HepG2 (cell line): Measurements from ENCODE around the gene ATP8A2. TPM values are rescaled to one million over a fixed set of nuclear protein-coding genes. Genes with fewer than 3 reads are reported as not detected.

Experiments
- ATAC-seq: fragments of 200-7000 bp; cut with Tn5 transposase; 3 replicates; pipeline ENCODE4 v1.9.1; 2020; ENCODE audit warnings: mild to moderate bottlenecking, moderate library complexity
- BruUV-seq: library from RNA; stranded (reverse); fragments of 400-500 nt; replicated peaks from 2 replicates; lab custom pipeline; 2021; lab: Mats Ljungman, UMichigan
- CTCF ChIA-PET: fragments of 300-600 bp; formaldehyde crosslinking; extraction: SDS; loops from one replicate; lab custom pipeline; 2021; ENCODE audit warnings: low total read pairs, inconsistent platforms, low intra/inter-chr PET ratio; lab: Yijun Ruan, JAX
- POLR2A ChIA-PET: fragments of 350-600 bp; sonication (Branson Sonifier 250); formaldehyde crosslinking; loops from one replicate; lab custom pipeline; 2020; ENCODE audit warnings: antibody characterized with exemption, inconsistent platforms; lab: Yijun Ruan, JAX
- DNase-seq: peaks from one replicate; pipeline ENCODE4 v3.0.0-alpha.2; 2015; ENCODE audit warnings: low spot score
- FAIRE-seq: peaks from 3 replicates; lab custom pipeline; 2011; peaks lifted over from hg19 to GRCh38; lab: Jason Lieb, UNC
- H2AFZ ChIP-seq: one replicate; pipeline ENCODE4 v1.6.1; 2011; ENCODE audit warnings: low read length, inconsistent platforms
- H3K27ac ChIP-seq: fragments of 300-600 bp; 3 replicates; pipeline ENCODE4 v1.8.0; 2011; ENCODE audit warnings: mixed run types, mild to moderate bottlenecking, mixed read lengths, low read length, inconsistent platforms; ENCODE audit not compliant: insufficient read depth; ENCODE audit errors: extremely low read length
- H3K27me3 ChIP-seq, 2 experiments: fragments of 200-600 bp in 1 of 2; 2 replicates in 1 of 2; 3 replicates in 1 of 2; pipeline versions ENCODE4 v1.6.0 to v1.8.0; 2011; ENCODE audit warnings: low read length in 2 of 2, mild to moderate bottlenecking in 2 of 2, moderate library complexity in 2 of 2, inconsistent platforms in 1 of 2; ENCODE audit not compliant: insufficient read depth in 2 of 2, control insufficient read depth in 1 of 2
- H3K36me3 ChIP-seq, 2 experiments: fragments of 200-600 bp in 1 of 2; replicated peaks in 1 of 2; 2 replicates in 1 of 2; 3 replicates in 1 of 2; pipeline versions ENCODE4 v1.5.1 to v1.8.0; 2011; ENCODE audit warnings: low read length in 2 of 2, inconsistent platforms in 1 of 2; ENCODE audit not compliant: insufficient read depth in 2 of 2, control insufficient read depth in 1 of 2
- H3K4me1 ChIP-seq: 2 replicates; pipeline ENCODE4 v1.5.1; 2012; ENCODE audit warnings: low read length, inconsistent platforms; ENCODE audit not compliant: insufficient read depth
- H3K4me2 ChIP-seq: 2 replicates; pipeline ENCODE4 v1.6.0; 2011; ENCODE audit warnings: low read depth, low read length, inconsistent platforms
- H3K4me3 ChIP-seq, 3 experiments: fragments of 200-600 bp in 1 of 3; sonication (generic), shearing (Covaris generic) in 1 of 3; replicated peaks in 1 of 3; 2 replicates each; pipeline ENCODE4 v1.5.1; 2011 to 2016; ENCODE audit warnings: low read length in 3 of 3, inconsistent platforms in 2 of 3, low read depth in 2 of 3, mild to moderate bottlenecking in 2 of 3, control low read depth in 1 of 3, mixed read lengths in 1 of 3; ENCODE audit not compliant: insufficient read depth in 1 of 3
- H3K79me2 ChIP-seq: one replicate; pipeline ENCODE4 v1.6.1; 2011; ENCODE audit warnings: low read length, inconsistent platforms; ENCODE audit not compliant: insufficient read depth
- H3K9ac ChIP-seq: 2 replicates; pipeline ENCODE4 v1.6.0; 2011; ENCODE audit warnings: mild to moderate bottlenecking, low read depth, low read length, inconsistent platforms; ENCODE audit not compliant: insufficient read depth
- H3K9me3 ChIP-seq: 2 replicates; pipeline ENCODE4 v1.5.1; 2012; ENCODE audit warnings: mild to moderate bottlenecking, low read length
- H4K20me1 ChIP-seq: 2 replicates; pipeline ENCODE4 v1.6.0; 2011; ENCODE audit warnings: inconsistent platforms, mild to moderate bottlenecking, low read length, moderate library complexity; ENCODE audit not compliant: insufficient read depth
- JUNB ChIP-seq: sonication (generic); formaldehyde crosslinking; IDR thresholded peaks from 2 replicates; pipeline ENCODE4 v1.8.0; 2022; ENCODE audit warnings: missing genetic modification reagents, mild to moderate bottlenecking, borderline replicate concordance
- NFE2L1 ChIP-seq: sonication (generic); formaldehyde crosslinking; IDR thresholded peaks from 2 replicates; pipeline ENCODE4 v1.4.0; 2020; ENCODE audit warnings: missing genetic modification reagents, mild to moderate bottlenecking, borderline replicate concordance
- NRL ChIP-seq: sonication (generic); formaldehyde crosslinking; IDR thresholded peaks from 2 replicates; pipeline ENCODE4 v1.5.0; 2020; ENCODE audit warnings: missing genetic modification reagents, mild to moderate bottlenecking, moderate library complexity, borderline replicate concordance
- XRCC5 ChIP-seq: fragments of 200-400 bp; formaldehyde crosslinking; optimal IDR thresholded peaks from 2 replicates; pipeline ENCODE3; 2017; ENCODE audit warnings: mild to moderate bottlenecking, low read length
- ZFYVE20 ChIP-seq: sonication (generic); formaldehyde crosslinking; IDR thresholded peaks from 2 replicates; pipeline ENCODE4 v1.8.0; 2023; ENCODE audit warnings: low read depth, mild to moderate bottlenecking, moderate library complexity, missing genetic modification reagents, borderline replicate concordance
- WGBS: methylation state at CpG from one replicate; pipeline ENCODE4 v1.1.6; 2017; ENCODE audit warnings: low lambda C conversion rate; 5-methylcytosine and 5-hydroxymethylcytosine counted together
- in situ Hi-C: cut with HindIII; loops from 2 replicates; pipeline ENCODE4 v1.10.0; 2017; ENCODE audit warnings: low pct_unique_long_range_greater_than_20kb; ENCODE audit not compliant: extremely low pct_ligation_motif_present
- intact Hi-C: fragments of 100-400 bp; cut with micrococcal nuclease; formaldehyde crosslinking; loops from one replicate; pipeline ENCODE4 v1.10.0; 2022; ENCODE audit not compliant: unreplicated experiment
- polyA plus RNA-seq, 8 experiments: library from polyadenylated mRNA; depleted of rRNA in 3 of 8; stranded (reverse) in 7 of 8; unstranded in 1 of 8; fragments of >200 nt; fragmentation: Illumina TruSeq in 4 of 8; extraction: Trizol in 4 of 8; gene quantifications; 2 replicates each; pipeline versions ENCODE4 v1.2.1 to v1.2.3, GENCODE V29; 2011 to 2016; ENCODE audit warnings: low read depth in 4 of 8, missing spikeins in 1 of 8, mixed read lengths in 1 of 8; ENCODE audit not compliant: insufficient read depth in 1 of 8
- total RNA-seq, 5 experiments: library from RNA; depleted of rRNA; stranded (reverse); fragments of >200 nt; fragmentation: Illumina TruSeq; extraction: Trizol; gene quantifications; 2 replicates each; pipeline ENCODE4 v1.2.3, GENCODE V29; 2016; ENCODE audit warnings: low read depth in 1 of 5
- TF ChIP-seq, protein P1 (sequence below): sonication (generic); formaldehyde crosslinking; IDR thresholded peaks from 2 replicates; pipeline ENCODE4 v1.4.0; 2020; ENCODE audit warnings: missing genetic modification reagents; ENCODE audit errors: not compliant biosample characterization
- TF ChIP-seq, protein P2 (sequence below): sonication (generic); formaldehyde crosslinking; IDR thresholded peaks from 2 replicates; pipeline ENCODE4 v1.9.0; 2021; ENCODE audit warnings: mild to moderate bottlenecking, missing genetic modification reagents
- TF ChIP-seq, protein P3 (sequence below): sonication (generic); formaldehyde crosslinking; IDR thresholded peaks from 2 replicates; pipeline ENCODE4 v1.5.0; 2020; ENCODE audit warnings: missing genetic modification reagents
- TF ChIP-seq, protein P4 (sequence below): sonication (generic); formaldehyde crosslinking; conservative IDR thresholded peaks from 2 replicates; pipeline ENCODE4 v1.8.1; 2023; ENCODE audit warnings: missing genetic modification reagents
- TF ChIP-seq, protein P5 (sequence below): sonication (generic); formaldehyde crosslinking; IDR thresholded peaks from 2 replicates; pipeline ENCODE4 v1.4.0; 2020; ENCODE audit warnings: mild to moderate bottlenecking, missing genetic modification reagents, borderline replicate concordance
- TF ChIP-seq, protein P6 (sequence below): IDR thresholded peaks from 2 replicates; pipeline ENCODE4 v1.6.1; 2016; ENCODE audit warnings: missing genetic modification reagents, missing compliant biosample characterization

Gene ATP8A2
- total and polyA plus RNA-seq, 2 of the 13 experiments (the other 11 are each of a cell fraction or from before 2014, with no cell fraction given): 0.09 TPM; not detected in 1

DNA sequence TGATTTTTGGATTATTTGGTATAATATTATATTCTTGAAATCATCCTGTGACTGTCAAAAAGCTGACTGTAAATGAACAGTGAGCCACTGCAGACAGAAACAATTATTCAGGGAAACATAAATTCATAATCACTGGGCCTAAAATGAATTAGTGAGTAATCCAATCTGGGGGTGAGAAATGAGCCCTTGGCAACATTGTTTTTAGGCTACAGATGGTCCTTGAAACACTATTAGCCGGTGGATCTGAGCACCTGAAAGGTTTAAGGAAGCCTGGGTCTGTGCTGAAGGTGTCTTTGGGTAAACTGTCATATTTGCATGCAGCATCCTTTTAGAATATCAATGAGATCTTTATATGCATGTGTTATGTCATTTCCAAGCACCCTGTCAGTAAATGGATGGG is 290.7 kb downstream of the ATP8A2 start:
- TF ChIP-seq, protein P1, sequence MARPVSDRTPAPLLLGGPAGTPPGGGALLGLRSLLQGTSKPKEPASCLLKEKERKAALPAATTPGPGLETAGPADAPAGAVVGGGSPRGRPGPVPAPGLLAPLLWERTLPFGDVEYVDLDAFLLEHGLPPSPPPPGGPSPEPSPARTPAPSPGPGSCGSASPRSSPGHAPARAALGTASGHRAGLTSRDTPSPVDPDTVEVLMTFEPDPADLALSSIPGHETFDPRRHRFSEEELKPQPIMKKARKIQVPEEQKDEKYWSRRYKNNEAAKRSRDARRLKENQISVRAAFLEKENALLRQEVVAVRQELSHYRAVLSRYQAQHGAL: no peak
- TF ChIP-seq XRCC5 (no peak), NFE2L1 (no peak), NRL (CRISPR knock-in tag) (no peak), ZFYVE20 (no peak), JUNB (no peak)
- TF ChIP-seq, protein P2, sequence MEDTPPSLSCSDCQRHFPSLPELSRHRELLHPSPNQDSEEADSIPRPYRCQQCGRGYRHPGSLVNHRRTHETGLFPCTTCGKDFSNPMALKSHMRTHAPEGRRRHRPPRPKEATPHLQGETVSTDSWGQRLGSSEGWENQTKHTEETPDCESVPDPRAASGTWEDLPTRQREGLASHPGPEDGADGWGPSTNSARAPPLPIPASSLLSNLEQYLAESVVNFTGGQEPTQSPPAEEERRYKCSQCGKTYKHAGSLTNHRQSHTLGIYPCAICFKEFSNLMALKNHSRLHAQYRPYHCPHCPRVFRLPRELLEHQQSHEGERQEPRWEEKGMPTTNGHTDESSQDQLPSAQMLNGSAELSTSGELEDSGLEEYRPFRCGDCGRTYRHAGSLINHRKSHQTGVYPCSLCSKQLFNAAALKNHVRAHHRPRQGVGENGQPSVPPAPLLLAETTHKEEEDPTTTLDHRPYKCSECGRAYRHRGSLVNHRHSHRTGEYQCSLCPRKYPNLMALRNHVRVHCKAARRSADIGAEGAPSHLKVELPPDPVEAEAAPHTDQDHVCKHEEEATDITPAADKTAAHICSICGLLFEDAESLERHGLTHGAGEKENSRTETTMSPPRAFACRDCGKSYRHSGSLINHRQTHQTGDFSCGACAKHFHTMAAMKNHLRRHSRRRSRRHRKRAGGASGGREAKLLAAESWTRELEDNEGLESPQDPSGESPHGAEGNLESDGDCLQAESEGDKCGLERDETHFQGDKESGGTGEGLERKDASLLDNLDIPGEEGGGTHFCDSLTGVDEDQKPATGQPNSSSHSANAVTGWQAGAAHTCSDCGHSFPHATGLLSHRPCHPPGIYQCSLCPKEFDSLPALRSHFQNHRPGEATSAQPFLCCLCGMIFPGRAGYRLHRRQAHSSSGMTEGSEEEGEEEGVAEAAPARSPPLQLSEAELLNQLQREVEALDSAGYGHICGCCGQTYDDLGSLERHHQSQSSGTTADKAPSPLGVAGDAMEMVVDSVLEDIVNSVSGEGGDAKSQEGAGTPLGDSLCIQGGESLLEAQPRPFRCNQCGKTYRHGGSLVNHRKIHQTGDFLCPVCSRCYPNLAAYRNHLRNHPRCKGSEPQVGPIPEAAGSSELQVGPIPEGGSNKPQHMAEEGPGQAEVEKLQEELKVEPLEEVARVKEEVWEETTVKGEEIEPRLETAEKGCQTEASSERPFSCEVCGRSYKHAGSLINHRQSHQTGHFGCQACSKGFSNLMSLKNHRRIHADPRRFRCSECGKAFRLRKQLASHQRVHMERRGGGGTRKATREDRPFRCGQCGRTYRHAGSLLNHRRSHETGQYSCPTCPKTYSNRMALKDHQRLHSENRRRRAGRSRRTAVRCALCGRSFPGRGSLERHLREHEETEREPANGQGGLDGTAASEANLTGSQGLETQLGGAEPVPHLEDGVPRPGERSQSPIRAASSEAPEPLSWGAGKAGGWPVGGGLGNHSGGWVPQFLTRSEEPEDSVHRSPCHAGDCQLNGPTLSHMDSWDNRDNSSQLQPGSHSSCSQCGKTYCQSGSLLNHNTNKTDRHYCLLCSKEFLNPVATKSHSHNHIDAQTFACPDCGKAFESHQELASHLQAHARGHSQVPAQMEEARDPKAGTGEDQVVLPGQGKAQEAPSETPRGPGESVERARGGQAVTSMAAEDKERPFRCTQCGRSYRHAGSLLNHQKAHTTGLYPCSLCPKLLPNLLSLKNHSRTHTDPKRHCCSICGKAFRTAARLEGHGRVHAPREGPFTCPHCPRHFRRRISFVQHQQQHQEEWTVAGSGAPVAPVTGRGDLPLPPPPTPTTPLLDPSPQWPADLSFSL: no peak
- TF ChIP-seq, protein P3, sequence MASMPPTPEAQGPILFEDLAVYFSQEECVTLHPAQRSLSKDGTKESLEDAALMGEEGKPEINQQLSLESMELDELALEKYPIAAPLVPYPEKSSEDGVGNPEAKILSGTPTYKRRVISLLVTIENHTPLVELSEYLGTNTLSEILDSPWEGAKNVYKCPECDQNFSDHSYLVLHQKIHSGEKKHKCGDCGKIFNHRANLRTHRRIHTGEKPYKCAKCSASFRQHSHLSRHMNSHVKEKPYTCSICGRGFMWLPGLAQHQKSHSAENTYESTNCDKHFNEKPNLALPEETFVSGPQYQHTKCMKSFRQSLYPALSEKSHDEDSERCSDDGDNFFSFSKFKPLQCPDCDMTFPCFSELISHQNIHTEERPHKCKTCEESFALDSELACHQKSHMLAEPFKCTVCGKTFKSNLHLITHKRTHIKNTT: no peak
- TF ChIP-seq, protein P4, sequence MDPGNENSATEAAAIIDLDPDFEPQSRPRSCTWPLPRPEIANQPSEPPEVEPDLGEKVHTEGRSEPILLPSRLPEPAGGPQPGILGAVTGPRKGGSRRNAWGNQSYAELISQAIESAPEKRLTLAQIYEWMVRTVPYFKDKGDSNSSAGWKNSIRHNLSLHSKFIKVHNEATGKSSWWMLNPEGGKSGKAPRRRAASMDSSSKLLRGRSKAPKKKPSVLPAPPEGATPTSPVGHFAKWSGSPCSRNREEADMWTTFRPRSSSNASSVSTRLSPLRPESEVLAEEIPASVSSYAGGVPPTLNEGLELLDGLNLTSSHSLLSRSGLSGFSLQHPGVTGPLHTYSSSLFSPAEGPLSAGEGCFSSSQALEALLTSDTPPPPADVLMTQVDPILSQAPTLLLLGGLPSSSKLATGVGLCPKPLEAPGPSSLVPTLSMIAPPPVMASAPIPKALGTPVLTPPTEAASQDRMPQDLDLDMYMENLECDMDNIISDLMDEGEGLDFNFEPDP: no peak
- TF ChIP-seq, protein P5, sequence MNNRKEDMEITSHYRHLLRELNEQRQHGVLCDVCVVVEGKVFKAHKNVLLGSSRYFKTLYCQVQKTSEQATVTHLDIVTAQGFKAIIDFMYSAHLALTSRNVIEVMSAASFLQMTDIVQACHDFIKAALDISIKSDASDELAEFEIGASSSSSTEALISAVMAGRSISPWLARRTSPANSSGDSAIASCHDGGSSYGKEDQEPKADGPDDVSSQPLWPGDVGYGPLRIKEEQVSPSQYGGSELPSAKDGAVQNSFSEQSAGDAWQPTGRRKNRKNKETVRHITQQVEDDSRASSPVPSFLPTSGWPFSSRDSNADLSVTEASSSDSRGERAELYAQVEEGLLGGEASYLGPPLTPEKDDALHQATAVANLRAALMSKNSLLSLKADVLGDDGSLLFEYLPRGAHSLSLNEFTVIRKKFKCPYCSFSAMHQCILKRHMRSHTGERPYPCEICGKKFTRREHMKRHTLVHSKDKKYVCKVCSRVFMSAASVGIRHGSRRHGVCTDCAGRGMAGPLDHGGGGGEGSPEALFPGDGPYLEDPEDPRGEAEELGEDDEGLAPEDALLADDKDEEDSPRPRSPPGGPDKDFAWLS (CRISPR knock-in tag): no peak
- TF ChIP-seq, protein P6, sequence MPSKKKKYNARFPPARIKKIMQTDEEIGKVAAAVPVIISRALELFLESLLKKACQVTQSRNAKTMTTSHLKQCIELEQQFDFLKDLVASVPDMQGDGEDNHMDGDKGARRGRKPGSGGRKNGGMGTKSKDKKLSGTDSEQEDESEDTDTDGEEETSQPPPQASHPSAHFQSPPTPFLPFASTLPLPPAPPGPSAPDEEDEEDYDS (CRISPR knock-in tag): no peak
- Histone ChIP-seq H3K36me3 (no peaks in the 10 kb centered on the region), H3K4me3 (no peak overlapping the region), H3K4me1 (no peaks in the 10 kb centered on the region), H3K9ac (no peak overlapping the region), H2AFZ (no peak overlapping the region), H3K27me3 (no peaks in the 10 kb centered on the region), H3K9me3 (no peaks in the 10 kb centered on the region), H3K4me2 (no peak overlapping the region), H3K27ac (no peak overlapping the region), H4K20me1 (no peaks in the 10 kb centered on the region), H3K79me2 (no peaks in the 10 kb centered on the region)
- ATAC-seq (no peak), DNase-seq (no peak), FAIRE-seq (no peak)
- no TSS peak for BruUV-seq
- WGBS: 0% methylated on average over 1 of the region's 1 CpG
- ChIA-PET CTCF (no interaction called here), POLR2A (no interaction called here)
- intact Hi-C loops (no loop called here), in situ Hi-C loops (no loop called here)
